Activated CD4-positive, alpha-beta T cell treated with anti-CD3 and anti-CD28 coated beads for 36 hours (primary cell): ENCODE data around the gene RBM19. TPM values are rescaled to one million over a fixed set of nuclear protein-coding genes. Genes with fewer than 3 reads are reported as not detected.

Source experiments
- ATAC-seq: fragments of 200-7000 bp; cut with Tn5 transposase; one replicate; pipeline ENCODE4 v1.10.0; 2021; ENCODE audit warnings: mild to moderate bottlenecking, moderate library complexity
- CTCF ChIA-PET: fragments of 350-600 bp; sonication (Branson Sonifier 250); formaldehyde crosslinking; loops from one replicate; lab custom pipeline; 2021; ENCODE audit warnings: antibody characterized with exemption; lab: Charles Lee
- POLR2A ChIA-PET: fragments of 350-600 bp; sonication (Branson Sonifier 250); formaldehyde crosslinking; loops from one replicate; lab custom pipeline; 2021; ENCODE audit warnings: antibody characterized with exemption, inconsistent platforms; lab: Charles Lee
- DNase-seq: peaks from one replicate; pipeline ENCODE4 v3.0.0-alpha.2; 2020
- H3K27ac Mint-ChIP-seq: one replicate; pipeline ENCODE4 v1.8.0; 2021; ENCODE audit warnings: mixed read lengths
- H3K27me3 Mint-ChIP-seq: one replicate; pipeline ENCODE4 v1.8.0; 2021; ENCODE audit warnings: mixed read lengths
- H3K36me3 Mint-ChIP-seq: one replicate; pipeline ENCODE4 v1.8.0; 2021; ENCODE audit warnings: low read depth, mixed read lengths
- H3K4me1 Mint-ChIP-seq: one replicate; pipeline ENCODE4 v1.8.0; 2021; ENCODE audit warnings: mixed read lengths
- H3K4me3 Mint-ChIP-seq: one replicate; pipeline ENCODE4 v1.8.0; 2021; ENCODE audit warnings: mild to moderate bottlenecking, moderate library complexity, mixed read lengths
- H3K9me3 Mint-ChIP-seq: one replicate; pipeline ENCODE4 v1.8.0; 2021; ENCODE audit warnings: low read depth, mixed read lengths
- intact Hi-C, 2 experiments: fragments of 100-400 bp; cut with DNase I in 1 of 2; cut with micrococcal nuclease in 1 of 2; formaldehyde crosslinking; loops; one replicate each; pipeline versions ENCODE4 v1.14.2 to v1.15.1; 2022 to 2024; cut with DNase I, micrococcal nuclease
- total RNA-seq, 2 experiments: library from RNA; stranded (reverse); gene quantifications; one replicate each; pipeline ENCODE4 v1.2.3, GENCODE V29; 2021

RBM19 gene
- total RNA-seq, 2 experiments from 2014 or later: 79.6 to 93.5 TPM

GRCh38 chr12:113857371-113857770 lies 108.8 kb downstream of the RBM19 start:
- intact Hi-C loops: no loop called here
- CTCF ChIA-PET: no interaction called here
- ATAC-seq (no peak), DNase-seq (no peak)
- no peaks in the 10 kb centered on the region for H3K9me3 Mint-ChIP-seq
- H3K27ac Mint-ChIP-seq: no peak overlapping the region
- peaks cover 5% of the 10 kb centered on the region for H3K4me1 Mint-ChIP-seq
- H3K4me3 Mint-ChIP-seq: no peak overlapping the region
- H3K36me3 Mint-ChIP-seq: peaks cover 28% of the 10 kb centered on the region
- POLR2A ChIA-PET: no interaction called here
- no peaks in the 10 kb centered on the region for H3K27me3 Mint-ChIP-seq

- Mint-ChIP-seq H3K9me3 (no peaks in the 10 kb centered on the region), H3K36me3 (peaks cover 24% of the 10 kb centered on the region), H3K4me3 (no peak overlapping the region), H3K27me3 (no peaks in the 10 kb centered on the region), H3K27ac (no peak overlapping the region), H3K4me1 (no peaks in the 10 kb centered on the region)
- intact Hi-C loops: no loop called here
- ChIA-PET POLR2A (no interaction called here), CTCF (no interaction called here)
- DNase-seq (no peak), ATAC-seq (no peak)
These were observed 110.1 kb downstream of the RBM19 start for GRCh38 chr12:113855998-113856397.

GRCh38 chr12:113854385-113855142 lies 111.6 kb downstream of the RBM19 start:
- H3K27me3 Mint-ChIP-seq: no peaks in the 10 kb centered on the region
- POLR2A ChIA-PET: no interaction called here
- intact Hi-C loops: no loop called here

GRCh38 chr12:113853491-113853890 lies 112.6 kb downstream of the RBM19 start:
- CTCF ChIA-PET: no interaction called here
- intact Hi-C loops: no loop called here
- no peak for DNase-seq
- POLR2A ChIA-PET: no interaction called here
- Mint-ChIP-seq H3K27ac (no peak overlapping the region), H3K4me1 (no peaks in the 10 kb centered on the region), H3K36me3 (peaks cover 23% of the 10 kb centered on the region), H3K27me3 (no peaks in the 10 kb centered on the region), H3K9me3 (no peaks in the 10 kb centered on the region), H3K4me3 (no peak overlapping the region)
- ATAC-seq: no peak

More at GRCh38 chr12:113854385-113855142, 111.6 kb downstream of the RBM19 start:
- ATAC-seq (no peak), DNase-seq (no peak)
- no peaks in the 10 kb centered on the region for H3K9me3 Mint-ChIP-seq
- peaks cover 22% of the 10 kb centered on the region for H3K36me3 Mint-ChIP-seq
- no peaks in the 10 kb centered on the region for H3K4me1 Mint-ChIP-seq
- H3K27ac Mint-ChIP-seq: no peak overlapping the region
- CTCF ChIA-PET: no interaction called here
- no peak overlapping the region for H3K4me3 Mint-ChIP-seq

- Mint-ChIP-seq H3K27ac (no peak overlapping the region), H3K27me3 (no peaks in the 10 kb centered on the region), H3K4me1 (no peaks in the 10 kb centered on the region), H3K9me3 (no peaks in the 10 kb centered on the region), H3K4me3 (no peak overlapping the region), H3K36me3 (peaks cover 18% of the 10 kb centered on the region)
- ChIA-PET POLR2A (no interaction called here), CTCF (no interaction called here)
- ATAC-seq: no peak
- DNase-seq: no peak
- intact Hi-C loops: no loop called here
These were observed 113.2 kb downstream of the RBM19 start for GRCh38 chr12:113852695-113853490.

- ATAC-seq: no peak
- Mint-ChIP-seq H3K27me3 (no peaks in the 10 kb centered on the region), H3K4me3 (no peak overlapping the region), H3K4me1 (no peaks in the 10 kb centered on the region), H3K27ac (no peak overlapping the region), H3K9me3 (no peaks in the 10 kb centered on the region), H3K36me3 (peaks cover 16% of the 10 kb centered on the region)
- no peak for DNase-seq
- ChIA-PET POLR2A (no interaction called here), CTCF (no interaction called here)
- intact Hi-C loops: no loop called here
These were observed 113.9 kb downstream of the RBM19 start for GRCh38 chr12:113852264-113852663.

- ATAC-seq: no peak
- peaks cover 8% of the 10 kb centered on the region for H3K36me3 Mint-ChIP-seq
- intact Hi-C loops: no loop called here
- ChIA-PET POLR2A (no interaction called here), CTCF (no interaction called here)
- no peaks in the 10 kb centered on the region for H3K27me3 Mint-ChIP-seq
- no peaks in the 10 kb centered on the region for H3K9me3 Mint-ChIP-seq
- H3K4me3 Mint-ChIP-seq: no peak overlapping the region
- no peak overlapping the region for H3K27ac Mint-ChIP-seq
- H3K4me1 Mint-ChIP-seq: no peaks in the 10 kb centered on the region
- no peak for DNase-seq
These were observed 115.6 kb downstream of the RBM19 start for GRCh38 chr12:113850309-113851056.

- Mint-ChIP-seq H3K27me3 (no peaks in the 10 kb centered on the region), H3K4me3 (no peak overlapping the region), H3K36me3 (peaks cover 8% of the 10 kb centered on the region), H3K27ac (no peak overlapping the region), H3K4me1 (no peaks in the 10 kb centered on the region), H3K9me3 (no peaks in the 10 kb centered on the region)
- POLR2A ChIA-PET: interaction anchor here (0.6 kb wide), 1 partner anchor 351 kb away, joined by 6 read pairs; no protein-coding TSS in a partner anchor
- ATAC-seq: no peak
- CTCF ChIA-PET: no interaction called here
- no peak for DNase-seq
- intact Hi-C loops: no loop called here
These were observed 118.3 kb downstream of the RBM19 start for GRCh38 chr12:113847856-113848255.

GRCh38 chr12:113846883-113847755 lies 119.0 kb downstream of the RBM19 start:
- ChIA-PET POLR2A (interaction anchor here (0.6 kb wide), 1 partner anchor 350 kb away, joined by 6 read pairs; no protein-coding TSS in a partner anchor), CTCF (no interaction called here)
- peaks cover 15% of the 10 kb centered on the region for H3K36me3 Mint-ChIP-seq
- no peak for DNase-seq
- no peaks in the 10 kb centered on the region for H3K4me1 Mint-ChIP-seq
- intact Hi-C loops: no loop called here
- H3K27ac Mint-ChIP-seq: no peak overlapping the region
- no peak overlapping the region for H3K4me3 Mint-ChIP-seq
- ATAC-seq: no peak
- H3K27me3 Mint-ChIP-seq: no peaks in the 10 kb centered on the region
- no peaks in the 10 kb centered on the region for H3K9me3 Mint-ChIP-seq

- DNase-seq: no peak
- POLR2A ChIA-PET: no interaction called here
- ATAC-seq: no peak
- intact Hi-C loops: no loop called here
- Mint-ChIP-seq H3K4me1 (no peaks in the 10 kb centered on the region), H3K4me3 (no peak overlapping the region), H3K27ac (no peak overlapping the region), H3K9me3 (no peaks in the 10 kb centered on the region), H3K36me3 (peaks cover 15% of the 10 kb centered on the region), H3K27me3 (no peaks in the 10 kb centered on the region)
- CTCF ChIA-PET: no interaction called here
These were observed 120.0 kb downstream of the RBM19 start for GRCh38 chr12:113845900-113846674.
